Measurements from ENCODE around the gene PTTG1IP. TPM values are rescaled to one million over a fixed set of nuclear protein-coding genes. Genes with fewer than 3 reads are reported as not detected.
A peak's percentile ranks its signal among the peaks of the same experiment; 100 is the strongest.

PTTG1IP gene
- total RNA-seq, 2 donors from 2014 or later, result 216 to 244 TPM

DNA sequence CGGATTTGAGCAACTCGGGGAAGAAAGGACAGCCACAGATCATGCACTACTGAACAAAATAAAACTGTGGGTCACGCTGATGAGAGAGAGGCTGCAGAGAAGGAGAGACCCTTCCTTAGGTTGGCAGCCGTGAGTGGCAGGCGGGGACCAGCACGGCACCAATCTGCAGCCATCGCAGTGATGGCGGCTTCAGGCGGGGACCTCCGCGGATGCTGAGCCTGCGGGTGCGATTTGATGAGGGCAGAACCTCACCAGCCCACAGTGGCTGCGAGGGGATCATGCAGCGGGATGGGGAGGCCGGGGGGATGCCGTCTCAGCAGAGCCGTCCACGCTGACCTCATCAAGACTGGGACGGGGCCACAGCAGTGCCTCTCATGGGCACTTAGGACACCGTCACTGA lies 35.4 kb upstream of the PTTG1IP start:
- Histone ChIP-seq H3K27ac (peak overlapping the region in 1 of 2 donors; percentile 32), H3K36me3 (no peaks in the 10 kb centered on the region), H3K9me3 (no peaks in the 10 kb centered on the region), H3K27me3 (replicated peaks; ENCODE audit: insufficient read depth) (no peaks in the 10 kb centered on the region), H3K4me1 (replicated peaks) (peaks cover 14% of the 10 kb centered on the region), H3K4me3 (no peak overlapping the region)
- no peak for TF ChIP-seq POLR2A (IDR thresholded peaks at IDR 0.05)
- TF ChIP-seq, protein P1, sequence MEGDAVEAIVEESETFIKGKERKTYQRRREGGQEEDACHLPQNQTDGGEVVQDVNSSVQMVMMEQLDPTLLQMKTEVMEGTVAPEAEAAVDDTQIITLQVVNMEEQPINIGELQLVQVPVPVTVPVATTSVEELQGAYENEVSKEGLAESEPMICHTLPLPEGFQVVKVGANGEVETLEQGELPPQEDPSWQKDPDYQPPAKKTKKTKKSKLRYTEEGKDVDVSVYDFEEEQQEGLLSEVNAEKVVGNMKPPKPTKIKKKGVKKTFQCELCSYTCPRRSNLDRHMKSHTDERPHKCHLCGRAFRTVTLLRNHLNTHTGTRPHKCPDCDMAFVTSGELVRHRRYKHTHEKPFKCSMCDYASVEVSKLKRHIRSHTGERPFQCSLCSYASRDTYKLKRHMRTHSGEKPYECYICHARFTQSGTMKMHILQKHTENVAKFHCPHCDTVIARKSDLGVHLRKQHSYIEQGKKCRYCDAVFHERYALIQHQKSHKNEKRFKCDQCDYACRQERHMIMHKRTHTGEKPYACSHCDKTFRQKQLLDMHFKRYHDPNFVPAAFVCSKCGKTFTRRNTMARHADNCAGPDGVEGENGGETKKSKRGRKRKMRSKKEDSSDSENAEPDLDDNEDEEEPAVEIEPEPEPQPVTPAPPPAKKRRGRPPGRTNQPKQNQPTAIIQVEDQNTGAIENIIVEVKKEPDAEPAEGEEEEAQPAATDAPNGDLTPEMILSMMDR (IDR thresholded peaks at IDR 0.05), result no peak
- TF ChIP-seq POLR2AphosphoS5 (IDR thresholded peaks at IDR 0.05), result no peak
- intact Hi-C loops (cut with DNase I), result no loop called here
- WGBS, result 95% methylated on average over 21 of the region's 21 CpGs
- DNase-seq (ENCODE audit: low spot score), result no peak

DNA sequence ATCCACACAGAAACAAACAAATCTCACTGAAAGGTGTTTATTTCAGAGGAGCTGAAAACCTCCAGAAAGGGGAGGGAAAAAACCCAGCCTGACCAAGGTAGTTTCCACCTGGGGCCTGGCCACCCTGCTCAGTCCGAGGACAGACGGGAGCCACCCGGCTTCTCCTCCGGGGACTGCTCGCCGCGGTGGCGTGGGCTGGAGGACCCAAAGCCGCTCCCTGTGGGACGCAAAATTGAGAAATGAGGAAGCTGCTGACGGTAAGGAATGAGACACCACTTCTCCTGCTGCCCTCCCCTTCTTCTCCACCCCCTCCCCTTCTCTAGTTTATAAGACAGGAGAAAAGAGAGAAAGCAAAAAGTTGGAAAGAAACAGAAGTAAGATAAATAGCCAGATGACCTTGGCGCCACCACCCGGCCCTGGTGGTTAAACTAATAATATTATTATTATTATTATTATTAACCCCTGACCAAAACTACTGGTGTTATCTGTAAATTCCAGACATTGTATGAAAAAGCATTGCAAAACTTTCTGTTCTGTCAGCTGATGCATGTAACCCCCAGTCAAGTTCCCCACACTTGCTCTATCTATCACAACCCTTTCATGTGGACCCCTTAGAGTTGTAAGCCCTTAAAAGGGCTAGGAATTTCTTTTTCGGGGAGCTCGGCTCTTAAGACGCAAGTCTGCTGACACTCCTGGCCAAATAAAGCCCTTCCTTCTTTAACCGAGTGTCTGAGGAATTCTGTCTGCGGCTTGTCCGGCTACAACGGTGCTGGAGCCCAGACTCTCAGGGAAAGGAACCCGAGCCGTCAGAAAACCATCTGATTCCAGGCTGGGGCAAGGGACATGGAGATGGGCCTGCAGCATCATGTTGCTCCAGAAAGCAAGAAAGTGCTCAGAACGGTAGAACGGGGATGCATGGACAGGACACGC lies 34.7 kb upstream of the PTTG1IP start:
- Histone ChIP-seq H3K27ac (peak overlapping the region in 1 of 2 donors; percentile 66), H3K4me1 (replicated peaks) (peaks cover 14% of the 10 kb centered on the region), H3K4me3 (no peak overlapping the region), H3K27me3 (replicated peaks; ENCODE audit: insufficient read depth) (no peaks in the 10 kb centered on the region), H3K36me3 (no peaks in the 10 kb centered on the region), H3K9me3 (no peaks in the 10 kb centered on the region)
- DNase-seq (ENCODE audit: low spot score), result no peak
- WGBS, result 54% methylated on average over 25 of the region's 25 CpGs
- intact Hi-C loops (cut with DNase I), result no loop called here
- TF ChIP-seq, protein P1 (IDR thresholded peaks at IDR 0.05), result no peak
- TF ChIP-seq POLR2A (IDR thresholded peaks at IDR 0.05) (no peak), POLR2AphosphoS5 (IDR thresholded peaks at IDR 0.05) (no peak)

DNA sequence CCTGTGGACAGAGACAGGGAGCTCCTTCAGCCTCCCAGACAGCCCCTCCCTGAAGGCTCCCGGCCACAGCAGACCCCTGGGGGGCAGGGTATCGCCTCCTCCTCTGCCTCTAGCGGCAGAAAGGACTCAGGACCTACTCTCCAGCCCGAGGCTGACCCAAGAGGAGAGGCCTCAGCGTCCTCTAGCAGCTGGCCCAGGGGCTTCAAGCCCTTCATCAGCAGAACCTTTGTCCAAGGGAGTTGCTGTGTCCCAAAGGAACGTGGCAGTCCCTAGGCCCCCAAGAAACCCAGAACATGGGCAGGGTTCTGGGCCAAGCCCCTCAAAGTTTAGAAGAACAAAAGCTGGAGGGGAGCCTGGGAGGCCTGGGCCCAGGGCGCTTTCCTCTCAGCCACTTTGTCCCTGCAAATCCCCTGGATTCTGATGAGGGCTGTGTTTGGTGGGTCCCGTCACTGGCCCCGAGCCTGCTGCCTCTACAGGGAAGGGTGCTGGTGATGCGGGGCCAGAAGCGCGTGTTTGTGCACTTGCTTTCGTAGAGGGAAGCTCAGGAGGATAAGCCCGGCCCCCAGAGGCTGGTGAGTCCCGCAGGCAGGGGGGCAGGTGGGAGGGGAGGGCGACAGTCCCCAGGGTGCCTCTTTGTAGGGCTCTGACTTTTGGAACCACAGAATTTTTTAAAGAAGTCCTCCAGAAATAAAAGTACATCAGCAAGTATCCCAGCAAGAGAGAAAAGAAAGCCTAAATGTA lies 33.9 kb upstream of the PTTG1IP start:
- WGBS, result 65% methylated on average over 16 of the region's 16 CpGs

DNA sequence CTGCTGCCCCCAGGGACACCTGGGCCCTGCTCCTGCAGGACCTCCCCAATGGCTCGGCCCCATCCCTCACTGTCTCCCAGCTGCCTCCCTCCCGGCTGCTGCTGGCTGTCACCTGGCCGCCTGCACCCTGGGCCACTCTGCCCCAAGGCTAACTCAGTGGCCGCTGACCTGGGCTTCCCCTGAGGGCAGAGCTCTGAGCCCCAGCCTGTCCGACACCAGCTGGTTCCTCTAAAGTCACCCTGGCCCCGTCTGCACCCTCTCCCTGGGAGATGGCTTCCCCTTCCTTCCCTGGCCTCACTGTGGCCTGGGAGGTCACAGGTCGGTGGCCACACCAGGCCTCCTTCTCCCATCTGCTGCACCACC lies 32.2 kb upstream of the PTTG1IP start:
- Histone ChIP-seq H3K27ac (no peak overlapping the region), H3K4me3 (no peak overlapping the region), H3K27me3 (replicated peaks; ENCODE audit: insufficient read depth) (no peaks in the 10 kb centered on the region), H3K9me3 (no peaks in the 10 kb centered on the region), H3K4me1 (replicated peaks) (peaks cover 2% of the 10 kb centered on the region), H3K36me3 (no peaks in the 10 kb centered on the region)
- 91% methylated on average over 7 of the region's 7 CpGs for WGBS
- no peak for TF ChIP-seq POLR2A (IDR thresholded peaks at IDR 0.05)
- TF ChIP-seq, protein P1 (IDR thresholded peaks at IDR 0.05), result no peak
- no peak for TF ChIP-seq POLR2AphosphoS5 (IDR thresholded peaks at IDR 0.05)
- no peak for DNase-seq (ENCODE audit: low spot score)
- intact Hi-C loops (cut with DNase I), result no loop called here

More for the DNA sequence above, 33.9 kb upstream of the PTTG1IP start:
- H3K27ac ChIP-seq, result peak overlapping the region in 1 of 2 donors; percentile 66
- H3K27me3 ChIP-seq (replicated peaks; ENCODE audit: insufficient read depth), result no peaks in the 10 kb centered on the region
- peaks cover 14% of the 10 kb centered on the region for H3K4me1 ChIP-seq (replicated peaks)
- no peak for DNase-seq (ENCODE audit: low spot score)
- H3K9me3 ChIP-seq, result no peaks in the 10 kb centered on the region
- TF ChIP-seq, protein P1 (IDR thresholded peaks at IDR 0.05), result no peak
- TF ChIP-seq POLR2AphosphoS5 (IDR thresholded peaks at IDR 0.05) (no peak), POLR2A (IDR thresholded peaks at IDR 0.05) (no peak)
- H3K4me3 ChIP-seq, result no peak overlapping the region
- intact Hi-C loops (cut with DNase I), result no loop called here
- H3K36me3 ChIP-seq, result no peaks in the 10 kb centered on the region

All from prostate gland (tissue), 2 donors.